HepG2 (cell line): ENCODE results near the gene CHTF8. TPM values are rescaled to one million over a fixed set of nuclear protein-coding genes. Genes with fewer than 3 reads are reported as not detected.

ENCODE experiments used
- DMTF1 ChIP-seq: sonication (generic); formaldehyde crosslinking; IDR thresholded peaks from 2 replicates; pipeline ENCODE4 v1.4.0; 2020; ENCODE audit warnings: mild to moderate bottlenecking, missing genetic modification reagents
- HNF4G ChIP-seq, 2 experiments: sonication (generic) in 1 of 2; formaldehyde crosslinking in 1 of 2; IDR thresholded peaks; 2 replicates each; pipeline versions ENCODE4 v1.4.0 to v1.6.1; 2011 to 2020; ENCODE audit warnings: borderline replicate concordance in 2 of 2, low read depth in 2 of 2, mild to moderate bottlenecking in 2 of 2, low read length in 1 of 2, missing genetic modification reagents in 1 of 2, moderate library complexity in 1 of 2
- HOXA7 ChIP-seq: sonication (generic); formaldehyde crosslinking; IDR thresholded peaks from 2 replicates; pipeline ENCODE4 v1.8.1; 2022; ENCODE audit warnings: mild to moderate bottlenecking, missing genetic modification reagents, moderate library complexity
- JUNB ChIP-seq: sonication (generic); formaldehyde crosslinking; IDR thresholded peaks from 2 replicates; pipeline ENCODE4 v1.8.0; 2022; ENCODE audit warnings: missing genetic modification reagents, mild to moderate bottlenecking, borderline replicate concordance
- KLF15 ChIP-seq: sonication (generic); formaldehyde crosslinking; IDR thresholded peaks from 2 replicates; pipeline ENCODE4 v1.8.1; 2023; ENCODE audit warnings: borderline replicate concordance, mild to moderate bottlenecking, inconsistent platforms, missing genetic modification reagents, mixed read lengths
- MTF2 ChIP-seq: sonication (generic); formaldehyde crosslinking; IDR thresholded peaks from 2 replicates; pipeline ENCODE4 v1.5.0; 2020; ENCODE audit warnings: missing genetic modification reagents, borderline replicate concordance
- PBX3 ChIP-seq: sonication (generic); formaldehyde crosslinking; IDR thresholded peaks from 2 replicates; pipeline ENCODE4 v1.8.1; 2023; ENCODE audit warnings: missing genetic modification reagents, inconsistent platforms, borderline replicate concordance
- SIX1 ChIP-seq: sonication (generic); formaldehyde crosslinking; IDR thresholded peaks from 2 replicates; pipeline ENCODE4 v1.4.0; 2020; ENCODE audit warnings: missing genetic modification reagents, borderline replicate concordance
- TCF7L2 ChIP-seq: IDR thresholded peaks from 2 replicates; pipeline ENCODE4 v1.6.1; 2011; ENCODE audit warnings: mild to moderate bottlenecking, low read depth, low read length, moderate library complexity
- ZBTB7A ChIP-seq: sonication (generic); formaldehyde crosslinking; IDR thresholded peaks from 2 replicates; pipeline ENCODE4 v1.8.0; 2022; ENCODE audit warnings: mild to moderate bottlenecking, missing genetic modification reagents
- ZC3H13 ChIP-seq: sonication (generic); formaldehyde crosslinking; IDR thresholded peaks from 2 replicates; pipeline ENCODE4 v1.8.1; 2023; ENCODE audit warnings: mild to moderate bottlenecking, missing genetic modification reagents, moderate library complexity
- ZNF260 ChIP-seq: sonication (generic); formaldehyde crosslinking; IDR thresholded peaks from 2 replicates; pipeline ENCODE4 v1.4.0; 2020; ENCODE audit warnings: missing genetic modification reagents, low read depth, mild to moderate bottlenecking, borderline replicate concordance
- ZNF354B ChIP-seq: sonication (generic); formaldehyde crosslinking; IDR thresholded peaks from 2 replicates; pipeline ENCODE4 v1.8.0; 2022; ENCODE audit warnings: mild to moderate bottlenecking, missing genetic modification reagents
- ZNF430 ChIP-seq: sonication (generic); formaldehyde crosslinking; IDR thresholded peaks from 2 replicates; pipeline ENCODE4 v1.9.0; 2021; ENCODE audit warnings: mild to moderate bottlenecking, missing genetic modification reagents
- ZNF451 ChIP-seq: sonication (generic); formaldehyde crosslinking; IDR thresholded peaks from 2 replicates; pipeline ENCODE4 v1.5.0; 2020; ENCODE audit warnings: mild to moderate bottlenecking, missing genetic modification reagents
- polyA plus RNA-seq, 8 experiments: library from polyadenylated mRNA; depleted of rRNA in 3 of 8; stranded (reverse) in 7 of 8; unstranded in 1 of 8; fragments of >200 nt; fragmentation: Illumina TruSeq in 4 of 8; extraction: Trizol in 4 of 8; gene quantifications; 2 replicates each; pipeline versions ENCODE4 v1.2.1 to v1.2.3, GENCODE V29; 2011 to 2016; ENCODE audit warnings: low read depth in 4 of 8, missing spikeins in 1 of 8, mixed read lengths in 1 of 8; ENCODE audit not compliant: insufficient read depth in 1 of 8
- total RNA-seq, 5 experiments: library from RNA; depleted of rRNA; stranded (reverse); fragments of >200 nt; fragmentation: Illumina TruSeq; extraction: Trizol; gene quantifications; 2 replicates each; pipeline ENCODE4 v1.2.3, GENCODE V29; 2016; ENCODE audit warnings: low read depth in 1 of 5
- TF ChIP-seq, protein P1 (sequence below): sonication (generic); formaldehyde crosslinking; IDR thresholded peaks from 2 replicates; pipeline ENCODE4 v1.9.0; 2021; ENCODE audit warnings: missing genetic modification reagents, mild to moderate bottlenecking, borderline replicate concordance
- TF ChIP-seq, protein P2 (sequence below): sonication (generic); formaldehyde crosslinking; IDR thresholded peaks from 2 replicates; pipeline ENCODE4 v1.5.1; 2020; ENCODE audit warnings: missing genetic modification reagents, mild to moderate bottlenecking, borderline replicate concordance
- TF ChIP-seq, protein P3 (sequence below): sonication (generic); formaldehyde crosslinking; IDR thresholded peaks from 2 replicates; pipeline ENCODE4 v1.4.0; 2020; ENCODE audit warnings: missing genetic modification reagents, mild to moderate bottlenecking, borderline replicate concordance

Gene CHTF8
- total and polyA plus RNA-seq, 2 of the 13 experiments (the other 11 are each of a cell fraction or from before 2014, with no cell fraction given) = 37.2 to 67.5 TPM

GRCh38 chr16:69131839-69132423 is 457 bp downstream of the CHTF8 start (continued):
- TF ChIP-seq DMTF1 (CRISPR knock-in tag) (no peak), ZC3H13 (CRISPR knock-in tag) (peak; percentile 5; the same call in 1 of the 2 replicates), HNF4G (IDR thresholded peaks at IDR 0.05; ENCODE audit: borderline replicate concordance, low read depth, low read length) (no peak), HNF4G (CRISPR knock-in tag; IDR thresholded peaks at IDR 0.05; ENCODE audit: borderline replicate concordance, low read depth) (no peak), ZNF354B (CRISPR knock-in tag) (no peak), ZNF430 (CRISPR knock-in tag) (peak; percentile 51; the same call in 1 of the 2 replicates), MTF2 (CRISPR knock-in tag) (no peak), JUNB (CRISPR knock-in tag) (no peak), SIX1 (CRISPR knock-in tag) (no peak), PBX3 (CRISPR knock-in tag) (no peak), ZBTB7A (CRISPR knock-in tag) (no peak), ZNF451 (CRISPR knock-in tag) (no peak), ZNF260 (CRISPR knock-in tag) (no peak), KLF15 (CRISPR knock-in tag) (no peak), TCF7L2 (no peak), HOXA7 (CRISPR knock-in tag) (peak; percentile 82; the same call in 1 of the 2 replicates)
- TF ChIP-seq, protein P1, sequence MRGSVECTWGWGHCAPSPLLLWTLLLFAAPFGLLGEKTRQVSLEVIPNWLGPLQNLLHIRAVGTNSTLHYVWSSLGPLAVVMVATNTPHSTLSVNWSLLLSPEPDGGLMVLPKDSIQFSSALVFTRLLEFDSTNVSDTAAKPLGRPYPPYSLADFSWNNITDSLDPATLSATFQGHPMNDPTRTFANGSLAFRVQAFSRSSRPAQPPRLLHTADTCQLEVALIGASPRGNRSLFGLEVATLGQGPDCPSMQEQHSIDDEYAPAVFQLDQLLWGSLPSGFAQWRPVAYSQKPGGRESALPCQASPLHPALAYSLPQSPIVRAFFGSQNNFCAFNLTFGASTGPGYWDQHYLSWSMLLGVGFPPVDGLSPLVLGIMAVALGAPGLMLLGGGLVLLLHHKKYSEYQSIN = no peak
- TF ChIP-seq, protein P2, sequence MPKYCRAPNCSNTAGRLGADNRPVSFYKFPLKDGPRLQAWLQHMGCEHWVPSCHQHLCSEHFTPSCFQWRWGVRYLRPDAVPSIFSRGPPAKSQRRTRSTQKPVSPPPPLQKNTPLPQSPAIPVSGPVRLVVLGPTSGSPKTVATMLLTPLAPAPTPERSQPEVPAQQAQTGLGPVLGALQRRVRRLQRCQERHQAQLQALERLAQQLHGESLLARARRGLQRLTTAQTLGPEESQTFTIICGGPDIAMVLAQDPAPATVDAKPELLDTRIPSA = no peak
- TF ChIP-seq, protein P3, sequence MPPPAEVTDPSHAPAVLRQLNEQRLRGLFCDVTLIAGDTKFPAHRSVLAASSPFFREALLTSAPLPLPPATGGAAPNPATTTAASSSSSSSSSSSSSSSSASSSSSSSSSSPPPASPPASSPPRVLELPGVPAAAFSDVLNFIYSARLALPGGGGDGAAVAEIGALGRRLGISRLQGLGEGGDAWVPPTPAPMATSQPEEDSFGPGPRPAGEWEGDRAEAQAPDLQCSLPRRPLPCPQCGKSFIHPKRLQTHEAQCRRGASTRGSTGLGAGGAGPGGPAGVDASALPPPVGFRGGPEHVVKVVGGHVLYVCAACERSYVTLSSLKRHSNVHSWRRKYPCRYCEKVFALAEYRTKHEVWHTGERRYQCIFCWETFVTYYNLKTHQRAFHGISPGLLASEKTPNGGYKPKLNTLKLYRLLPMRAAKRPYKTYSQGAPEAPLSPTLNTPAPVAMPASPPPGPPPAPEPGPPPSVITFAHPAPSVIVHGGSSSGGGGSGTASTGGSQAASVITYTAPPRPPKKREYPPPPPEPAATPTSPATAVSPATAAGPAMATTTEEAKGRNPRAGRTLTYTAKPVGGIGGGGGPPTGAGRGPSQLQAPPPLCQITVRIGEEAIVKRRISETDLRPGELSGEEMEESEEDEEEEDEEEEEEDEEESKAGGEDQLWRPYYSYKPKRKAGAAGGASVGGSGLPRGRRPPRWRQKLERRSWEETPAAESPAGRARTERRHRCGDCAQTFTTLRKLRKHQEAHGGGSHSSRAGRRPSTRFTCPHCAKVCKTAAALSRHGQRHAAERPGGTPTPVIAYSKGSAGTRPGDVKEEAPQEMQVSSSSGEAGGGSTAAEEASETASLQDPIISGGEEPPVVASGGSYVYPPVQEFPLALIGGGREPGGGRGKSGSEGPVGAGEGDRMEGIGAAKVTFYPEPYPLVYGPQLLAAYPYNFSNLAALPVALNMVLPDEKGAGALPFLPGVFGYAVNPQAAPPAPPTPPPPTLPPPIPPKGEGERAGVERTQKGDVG (CRISPR knock-in tag) = no peak
